ENCODE data around the gene SVIL.
"Not testable (repeated sequence)": the region's sequence is repeated elsewhere in the genome, so short reads cannot be mapped to it uniquely, and the experiment has no call there.

The SVIL gene

GRCh38 chr10:29648114-29648982 is 13.6 kb upstream of the SVIL start:
- no peak for DNase-seq

- no peak for DNase-seq
Observed at GRCh38 chr10:29647478-29647877, 12.7 kb upstream of the SVIL start.

- no peak for DNase-seq
Observed at GRCh38 chr10:29646960-29647461, 12.2 kb upstream of the SVIL start.

GRCh38 chr10:29646238-29646902 is 11.6 kb upstream of the SVIL start:
- DNase-seq = no peak

- no peak for DNase-seq
Observed at GRCh38 chr10:29643771-29644501, 9.2 kb upstream of the SVIL start.

GRCh38 chr10:29642990-29643389 is 8.2 kb upstream of the SVIL start:
- no peak for DNase-seq

- no peak for DNase-seq
Observed at GRCh38 chr10:29637537-29637936, 2.8 kb upstream of the SVIL start.

- no peak for DNase-seq
Observed at GRCh38 chr10:29636178-29636577, 1.4 kb upstream of the SVIL start.

GRCh38 chr10:29635711-29636144 is 957 bp upstream of the SVIL start:
- peak; percentile 93 for DNase-seq

- DNase-seq = no peak
Observed at GRCh38 chr10:29634105-29634504, 666 bp downstream of the SVIL start.

GRCh38 chr10:29631049-29631339 is 3.8 kb downstream of the SVIL start:
- DNase-seq = no peak

- DNase-seq = no peak
Observed at GRCh38 chr10:29630205-29631048, 4.3 kb downstream of the SVIL start.

GRCh38 chr10:29628912-29629526 is 5.8 kb downstream of the SVIL start:
- no peak for DNase-seq

GRCh38 chr10:29628311-29628710 is 6.5 kb downstream of the SVIL start:
- DNase-seq = no peak

GRCh38 chr10:29627201-29628132 is 7.3 kb downstream of the SVIL start:
- DNase-seq = no peak

GRCh38 chr10:29624357-29624756 is 10.4 kb downstream of the SVIL start:
- not testable (repeated sequence) for DNase-seq

- no peak for DNase-seq
Observed at GRCh38 chr10:29623797-29624196, 11.0 kb downstream of the SVIL start.

- DNase-seq = no peak
Observed at GRCh38 chr10:29622382-29622922, 12.3 kb downstream of the SVIL start.

- peak; percentile 80 for DNase-seq
Observed at GRCh38 chr10:29621161-29621560, 13.6 kb downstream of the SVIL start.

- no peak for DNase-seq
Observed at GRCh38 chr10:29620112-29620690, 14.6 kb downstream of the SVIL start.

All from islet precursor cell (in vitro differentiated cells).